Activated CD4-positive, alpha-beta T cell treated with anti-CD3 and anti-CD28 coated beads, Interleukin-2, amount 10 ng/mL, durations not matched to agents 7 days and 5 days (primary cell): ENCODE measurements around the gene SSH2. TPM values are rescaled to one million over a fixed set of nuclear protein-coding genes. Genes with fewer than 3 reads are reported as not detected.
"Not testable (repeated sequence)": the region's sequence is repeated elsewhere in the genome, so short reads cannot be mapped to it uniquely, and the experiment has no call there.

Source experiments
- CTCF ChIA-PET: fragments of 350-600 bp; sonication (Branson Sonifier 250); formaldehyde crosslinking; loops from one replicate; lab custom pipeline; 2021; ENCODE audit warnings: antibody characterized with exemption; lab: Charles Lee
- POLR2A ChIA-PET: fragments of 350-600 bp; sonication (Branson Sonifier 250); formaldehyde crosslinking; loops from one replicate; lab custom pipeline; 2021; ENCODE audit warnings: antibody characterized with exemption; lab: Charles Lee
- DNase-seq: peaks from one replicate; pipeline ENCODE4 v3.0.0-alpha.2; 2020
- H3K27ac Mint-ChIP-seq: one replicate; pipeline ENCODE4 v1.8.0; 2021; ENCODE audit warnings: mild to moderate bottlenecking, moderate library complexity, mixed read lengths
- H3K27me3 Mint-ChIP-seq: one replicate; pipeline ENCODE4 v1.8.0; 2021; ENCODE audit warnings: mixed read lengths
- H3K36me3 Mint-ChIP-seq: one replicate; pipeline ENCODE4 v1.8.0; 2021; ENCODE audit warnings: low read depth, mixed read lengths
- H3K4me1 Mint-ChIP-seq: one replicate; pipeline ENCODE4 v1.8.0; 2021; ENCODE audit warnings: mixed read lengths
- H3K4me3 Mint-ChIP-seq: one replicate; pipeline ENCODE4 v1.8.0; 2021; ENCODE audit warnings: mild to moderate bottlenecking, moderate library complexity, mixed read lengths
- H3K9me3 Mint-ChIP-seq: one replicate; pipeline ENCODE4 v1.8.0; 2021; ENCODE audit warnings: mixed read lengths
- total RNA-seq, 2 experiments: library from RNA; stranded (reverse); gene quantifications; one replicate each; pipeline ENCODE4 v1.2.3, GENCODE V29; 2021

SSH2 gene
- total RNA-seq, 2 experiments from 2014 or later: 72.5 to 74.2 TPM

DNA sequence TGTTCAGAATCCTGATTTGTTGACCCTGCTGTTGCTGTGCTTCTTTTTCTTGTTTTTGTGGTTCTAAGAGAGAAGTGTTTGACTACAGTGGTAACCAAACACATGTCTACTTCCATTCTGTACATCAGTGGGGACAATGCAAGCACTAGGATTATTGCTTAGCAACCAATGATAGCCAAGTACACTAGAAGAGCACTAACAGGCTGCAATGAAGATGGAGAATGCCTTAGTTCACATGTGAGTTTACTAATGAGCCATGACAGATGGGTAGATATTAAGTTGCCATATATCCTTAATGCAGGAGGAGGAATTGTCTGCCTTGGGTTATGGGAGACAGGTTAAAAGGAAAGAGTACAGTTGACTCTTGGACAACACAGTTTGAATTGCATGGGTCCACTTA lies 19.7 kb upstream of the SSH2 start:
- H3K27ac Mint-ChIP-seq: no peak overlapping the region
- H3K9me3 Mint-ChIP-seq: peaks cover 5% of the 10 kb centered on the region
- H3K4me3 Mint-ChIP-seq: no peak overlapping the region
- ChIA-PET POLR2A (no interaction called here), CTCF (no interaction called here)
- no peaks in the 10 kb centered on the region for H3K27me3 Mint-ChIP-seq
- peaks cover 6% of the 10 kb centered on the region for H3K36me3 Mint-ChIP-seq
- no peak for DNase-seq
- peaks cover 6% of the 10 kb centered on the region for H3K4me1 Mint-ChIP-seq

DNA sequence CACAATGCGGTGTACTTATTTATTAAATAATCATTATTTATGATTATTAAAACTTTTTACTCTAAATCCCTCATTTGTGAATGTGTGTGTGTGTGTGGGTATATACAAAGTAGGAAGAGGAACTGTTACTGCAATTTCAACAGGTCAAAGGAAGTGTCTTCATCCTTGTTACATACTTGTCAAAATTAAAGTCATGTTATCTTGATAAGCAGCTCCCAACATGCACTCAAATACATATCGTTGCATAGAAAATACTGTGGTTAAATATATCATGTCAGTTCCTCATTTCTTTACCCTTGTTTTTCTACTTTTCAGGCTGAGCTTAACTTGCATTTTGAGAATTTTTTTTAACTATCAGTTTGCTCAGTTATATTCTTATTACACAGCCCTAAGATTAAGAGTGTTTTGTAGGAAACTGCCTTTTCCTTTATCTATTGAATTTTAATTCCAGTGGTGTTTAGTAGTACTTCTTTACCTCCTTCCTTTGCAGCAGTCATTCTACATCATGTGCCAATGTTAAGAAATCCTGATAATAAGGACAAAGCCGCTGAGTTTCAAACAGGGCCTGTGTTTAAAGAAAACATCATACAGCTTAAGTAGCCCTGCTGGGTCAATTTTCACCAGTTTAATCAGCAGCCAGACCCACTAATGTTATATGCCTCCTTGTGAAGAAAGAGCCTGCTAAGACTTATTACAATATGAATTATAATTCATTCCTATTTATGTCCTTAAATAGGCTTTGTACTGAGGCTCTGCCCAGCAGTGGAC lies 18.6 kb upstream of the SSH2 start:
- peaks cover 3% of the 10 kb centered on the region for H3K36me3 Mint-ChIP-seq
- peaks cover under 1% of the 10 kb centered on the region for H3K9me3 Mint-ChIP-seq
- no peak overlapping the region for H3K27ac Mint-ChIP-seq
- ChIA-PET POLR2A (no interaction called here), CTCF (interaction anchor here (1.7 kb wide), 1 partner anchor 37 kb away, joined by 3 read pairs; no protein-coding TSS in a partner anchor)
- no peaks in the 10 kb centered on the region for H3K27me3 Mint-ChIP-seq
- peaks cover 6% of the 10 kb centered on the region for H3K4me1 Mint-ChIP-seq
- no peak for DNase-seq
- H3K4me3 Mint-ChIP-seq: no peak overlapping the region

DNA sequence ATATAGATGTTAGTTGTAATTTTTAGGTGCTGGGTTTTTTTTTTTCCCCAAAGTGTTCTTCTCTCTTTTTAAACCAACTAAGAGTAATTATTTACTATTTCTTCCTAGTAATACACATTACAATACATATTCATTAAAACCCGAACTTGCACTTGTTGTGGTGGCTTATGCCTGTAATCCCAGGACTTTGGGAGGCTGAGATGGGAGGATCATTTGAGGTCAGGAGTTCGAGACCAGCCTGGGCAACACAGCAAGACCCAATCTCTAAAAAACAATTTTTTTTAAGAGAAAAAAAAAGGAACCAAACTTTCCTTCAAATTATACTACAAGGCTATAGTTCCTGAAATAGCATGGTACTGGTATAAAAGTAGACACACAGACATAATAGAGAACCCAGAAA lies 15.3 kb upstream of the SSH2 start:
- ChIA-PET POLR2A (no interaction called here), CTCF (no interaction called here)
- peaks cover 1% of the 10 kb centered on the region for H3K27me3 Mint-ChIP-seq
- no peak overlapping the region for H3K4me3 Mint-ChIP-seq
- no peak overlapping the region for H3K27ac Mint-ChIP-seq
- peaks cover 2% of the 10 kb centered on the region for H3K36me3 Mint-ChIP-seq
- no peaks in the 10 kb centered on the region for H3K9me3 Mint-ChIP-seq
- H3K4me1 Mint-ChIP-seq: peaks cover 6% of the 10 kb centered on the region
- DNase-seq: no peak

DNA sequence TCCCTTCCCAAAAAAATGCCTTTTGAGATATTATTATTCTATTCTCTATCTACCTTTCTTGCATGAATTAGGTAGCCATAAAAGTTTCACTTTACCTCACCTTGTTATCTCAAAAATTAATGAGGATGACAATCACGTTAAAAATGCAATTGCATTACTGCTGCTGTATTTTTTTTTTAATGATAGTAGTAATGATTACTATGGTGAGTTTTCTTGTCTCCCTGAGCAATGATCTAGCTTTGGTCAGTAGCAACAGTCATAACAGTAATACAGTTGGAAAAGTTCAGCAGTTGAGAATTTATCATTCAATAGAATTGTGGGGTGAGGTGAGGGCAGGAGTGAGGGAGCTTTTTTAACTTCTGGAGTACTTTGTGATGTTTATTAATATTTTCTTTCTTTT lies 11.3 kb upstream of the SSH2 start, which contains the start of gene EFCAB5:
TSS of gene EFCAB5 (plus strand) at position 301 of the 400 bp plus-strand sequence. CDS start 163 bp downstream, outside the sequence.
- Mint-ChIP-seq H3K27me3 (peaks cover 1% of the 10 kb centered on the region), H3K4me3 (no peak within 1 kb of the TSS), H3K27ac (no peak within 1 kb of the TSS), H3K36me3 (peaks cover 2% of the 10 kb centered on the region), H3K4me1 (peaks cover 8% of the 10 kb centered on the region), H3K9me3 (no peaks in the 10 kb centered on the region)
- POLR2A ChIA-PET: no interaction called here
- CTCF ChIA-PET: interaction anchor here (1.4 to 2.2 kb wide), 2 partner anchors 10 to 11 kb away, joined by 5 to 13 read pairs; partner anchors contain the start of gene SSH2
- no peak for DNase-seq

DNA sequence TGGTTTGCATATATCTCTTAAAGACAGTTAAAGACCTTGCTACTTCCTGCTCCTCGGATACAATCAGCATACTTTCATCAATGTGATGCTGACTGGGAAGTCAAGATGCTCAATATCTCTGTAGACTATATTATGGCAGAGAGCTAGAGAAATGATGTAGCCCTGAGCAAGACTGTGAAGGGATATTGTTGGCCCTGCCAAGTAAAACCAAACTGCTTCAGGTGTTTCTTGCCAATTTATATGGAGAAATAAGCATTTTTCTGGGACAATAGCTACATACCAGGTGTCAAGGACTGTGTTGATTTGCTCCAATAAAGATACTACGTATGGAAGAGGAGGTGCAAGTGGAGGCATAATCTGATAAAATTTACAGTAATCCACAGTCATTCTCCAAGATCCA lies 6.7 kb upstream of the SSH2 start:
- Mint-ChIP-seq H3K27me3 (peaks cover 1% of the 10 kb centered on the region), H3K27ac (no peak overlapping the region), H3K4me1 (peaks cover 11% of the 10 kb centered on the region), H3K4me3 (no peak overlapping the region), H3K9me3 (no peaks in the 10 kb centered on the region), H3K36me3 (no peaks in the 10 kb centered on the region)
- DNase-seq: no peak
- ChIA-PET POLR2A (no interaction called here), CTCF (no interaction called here)

DNA sequence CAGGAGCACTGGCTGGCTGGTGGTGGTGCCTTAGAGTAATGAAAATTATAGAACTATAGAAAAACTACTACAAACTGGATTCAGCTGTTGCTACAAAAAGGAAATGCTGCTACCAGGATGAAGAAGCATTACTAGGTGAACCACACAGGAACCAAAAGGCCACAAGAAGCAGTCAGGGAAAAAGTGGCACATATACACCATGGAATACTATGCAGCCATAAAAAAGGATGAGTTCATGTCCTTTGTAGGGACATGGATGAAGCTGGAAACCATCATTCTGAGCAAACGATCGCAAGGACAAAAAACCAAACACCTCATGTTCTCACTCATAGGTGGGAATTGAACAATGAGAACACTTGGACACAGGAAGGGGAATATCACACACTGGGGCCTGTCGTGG lies 5.9 kb upstream of the SSH2 start:
- POLR2A ChIA-PET, H3K27me3 Mint-ChIP-seq, H3K4me3 Mint-ChIP-seq, DNase-seq, H3K36me3 Mint-ChIP-seq, H3K27ac Mint-ChIP-seq, H3K9me3 Mint-ChIP-seq: not testable (repeated sequence)
- CTCF ChIA-PET: interaction anchor here (0.9 kb wide), 1 partner anchor 297 kb away, joined by 5 read pairs; no protein-coding TSS in a partner anchor
- peaks cover 11% of the 10 kb centered on the region for H3K4me1 Mint-ChIP-seq

DNA sequence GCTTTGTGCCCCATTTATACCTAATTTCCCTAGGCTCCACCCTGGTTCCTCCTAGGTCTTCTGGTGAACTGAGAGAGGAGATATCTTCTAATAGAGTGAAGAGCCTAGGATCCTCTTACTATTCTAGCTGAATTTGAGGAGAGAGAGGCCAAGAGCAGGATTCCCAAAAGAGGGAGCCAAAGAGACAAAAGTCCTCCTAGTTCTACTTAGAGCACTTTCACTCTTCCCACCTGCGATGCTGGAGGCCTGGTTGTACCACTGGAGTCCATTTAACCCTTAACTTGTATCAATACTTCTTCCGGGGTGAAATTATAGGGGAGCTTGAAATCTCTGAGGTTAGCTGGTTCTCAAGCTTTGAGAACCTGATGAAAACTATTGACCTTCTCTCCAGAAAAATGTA lies 3.4 kb upstream of the SSH2 start:
- Mint-ChIP-seq H3K36me3 (peaks cover 3% of the 10 kb centered on the region), H3K4me3 (no peak overlapping the region), H3K27ac (no peak overlapping the region), H3K27me3 (no peaks in the 10 kb centered on the region), H3K4me1 (peaks cover 9% of the 10 kb centered on the region), H3K9me3 (no peaks in the 10 kb centered on the region)
- POLR2A ChIA-PET: interaction anchor here (0.7 kb wide), 1 partner anchor 101 kb away, joined by 3 read pairs; no protein-coding TSS in a partner anchor
- CTCF ChIA-PET: interaction anchor here (1.3 kb wide), 1 partner anchor 14 kb away, joined by 4 read pairs; no protein-coding TSS in a partner anchor
- no peak for DNase-seq

DNA sequence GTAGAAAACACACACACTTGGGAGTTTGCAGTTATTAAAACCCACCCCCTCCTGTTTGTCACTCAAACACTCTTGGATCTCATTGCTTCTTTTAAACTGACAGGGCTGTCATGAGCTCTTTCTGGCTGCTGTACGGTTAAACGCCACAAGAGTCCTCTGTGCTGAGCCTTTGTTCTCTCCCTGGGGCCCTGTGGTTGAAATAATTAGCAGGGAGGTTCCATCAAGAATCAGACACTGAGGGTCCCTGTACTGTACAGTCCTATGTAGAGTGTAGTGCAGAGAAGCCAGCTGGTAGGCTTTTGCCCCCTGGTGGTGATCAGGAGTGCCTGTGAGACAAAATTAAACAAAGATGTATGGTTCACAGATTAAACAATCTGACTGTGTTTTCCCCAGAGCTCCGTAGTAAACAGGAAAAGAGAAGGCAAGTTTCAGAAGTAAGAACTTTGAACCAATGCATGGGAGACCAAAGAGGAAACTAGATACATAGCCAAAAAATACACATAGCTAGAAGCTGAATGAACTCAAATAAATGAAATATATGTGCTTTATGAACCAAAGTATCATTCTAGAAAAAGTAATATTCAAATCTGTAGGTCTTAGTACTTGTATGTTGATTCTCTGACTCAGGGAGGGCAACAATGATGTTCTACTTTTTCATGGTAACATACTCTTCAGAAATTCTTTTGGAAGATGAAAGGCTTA lies 1.4 kb upstream of the SSH2 start:
- Mint-ChIP-seq H3K27ac (no peak overlapping the region), H3K36me3 (peaks cover 11% of the 10 kb centered on the region), H3K4me3 (no peak overlapping the region), H3K9me3 (no peaks in the 10 kb centered on the region), H3K4me1 (peaks cover 24% of the 10 kb centered on the region), H3K27me3 (no peaks in the 10 kb centered on the region)
- POLR2A ChIA-PET: interaction anchor here (0.6 to 1.2 kb wide), 2 partner anchors 172 to 198 kb away, joined by 3 to 4 read pairs; no protein-coding TSS in a partner anchor
- CTCF ChIA-PET: interaction anchor here (0.5 to 3.3 kb wide), 29 partner anchors 9 to 475 kb away, joined by 3 to 51 read pairs (median 4); partner anchors contain the start of gene ANKRD13B
- DNase-seq: peak; percentile 82

DNA sequence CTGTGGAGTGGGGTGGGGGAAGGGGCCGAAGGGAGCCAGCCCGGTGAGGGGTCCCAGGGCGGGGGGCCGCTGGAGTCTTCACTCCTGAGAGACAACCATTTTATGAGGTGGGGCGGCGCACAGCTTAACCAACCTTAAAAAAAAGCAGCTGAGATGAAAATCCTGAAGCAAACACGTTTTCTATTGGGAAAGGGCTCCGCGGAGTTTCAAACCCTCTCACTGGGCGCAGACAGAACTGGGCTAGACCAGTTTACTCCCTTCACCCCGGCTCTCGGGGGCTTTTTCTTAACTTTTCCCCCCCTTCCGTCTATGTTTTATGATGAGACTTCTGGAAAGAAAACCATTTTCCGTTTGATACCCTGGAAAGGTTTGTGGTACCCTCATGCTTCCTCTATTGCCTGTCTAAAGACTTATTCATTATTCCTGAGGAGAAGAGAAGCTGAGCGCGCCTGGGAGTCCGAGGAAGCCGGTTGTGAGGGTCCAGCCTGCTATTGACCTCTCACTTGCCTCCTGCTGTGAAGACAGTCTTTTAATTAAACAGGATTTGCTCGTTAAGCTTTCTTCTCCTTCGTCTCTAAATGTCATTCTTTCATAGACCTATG lies 482 bp upstream of the SSH2 start:
- CTCF ChIA-PET: interaction anchor here (0.8 to 3.3 kb wide), 22 partner anchors 10 to 357 kb away, joined by 3 to 51 read pairs (median 5); partner anchors contain the start of gene ANKRD13B
- Mint-ChIP-seq H3K36me3 (peaks cover 14% of the 10 kb centered on the region), H3K27ac (no peak overlapping the region), H3K27me3 (no peaks in the 10 kb centered on the region), H3K4me3 (no peak overlapping the region), H3K4me1 (peaks cover 27% of the 10 kb centered on the region), H3K9me3 (no peaks in the 10 kb centered on the region)
- POLR2A ChIA-PET: interaction anchor here (1.2 kb wide), 1 partner anchor 197 kb away, joined by 3 read pairs; no protein-coding TSS in a partner anchor
- no peak for DNase-seq

DNA sequence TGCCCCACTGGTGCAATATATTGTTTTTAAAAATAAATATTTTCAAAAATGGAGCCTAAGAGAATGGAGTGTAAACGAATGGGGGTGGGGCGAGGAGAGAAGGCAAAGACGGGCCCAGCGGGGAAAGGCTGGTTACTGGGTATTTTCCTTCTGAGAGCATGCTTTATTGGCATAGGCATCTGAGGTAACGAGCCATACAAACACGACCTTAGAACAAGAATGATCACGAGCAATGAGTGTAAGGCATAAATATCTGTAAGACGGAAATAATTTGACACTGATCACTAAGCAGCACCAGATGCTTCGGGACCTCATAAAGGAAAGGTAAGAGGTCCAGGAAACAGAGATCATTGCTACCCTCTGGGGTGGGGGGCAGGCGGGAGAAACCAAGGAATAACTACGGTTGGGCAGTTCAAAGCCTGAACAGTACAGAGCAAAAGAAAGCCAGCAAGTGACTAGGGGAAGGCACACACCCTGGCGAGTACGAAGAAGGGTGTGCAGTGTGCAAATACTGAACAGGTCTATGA lies 959 bp downstream of the SSH2 start:
- DNase-seq: peak; percentile 43
- H3K36me3 Mint-ChIP-seq: peaks cover 14% of the 10 kb centered on the region
- no peak overlapping the region for H3K27ac Mint-ChIP-seq
- no peaks in the 10 kb centered on the region for H3K27me3 Mint-ChIP-seq
- ChIA-PET CTCF (interaction anchor here (0.9 kb wide), 1 partner anchor 316 kb away, joined by 3 read pairs; no protein-coding TSS in a partner anchor), POLR2A (no interaction called here)
- no peaks in the 10 kb centered on the region for H3K9me3 Mint-ChIP-seq
- H3K4me1 Mint-ChIP-seq: peaks cover 27% of the 10 kb centered on the region
- H3K4me3 Mint-ChIP-seq: no peak overlapping the region

DNA sequence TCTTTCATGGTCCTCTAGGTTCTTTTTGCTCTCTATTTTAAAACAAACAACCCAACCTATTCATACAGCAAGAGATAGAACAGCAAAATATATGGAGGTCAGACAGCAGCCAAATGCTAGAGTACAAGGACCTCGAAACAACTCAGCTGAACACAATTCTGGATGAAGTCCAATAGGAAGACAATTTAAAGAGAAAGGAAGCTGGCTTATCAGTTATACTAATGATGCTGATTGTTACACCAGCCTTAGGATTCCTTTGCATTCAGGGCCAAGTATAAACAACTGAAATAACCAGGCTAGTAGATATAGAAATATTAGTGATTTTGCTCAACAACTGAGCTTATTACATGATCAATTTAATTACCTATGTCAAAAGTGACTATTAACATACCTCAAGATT lies 2.5 kb downstream of the SSH2 start:
- CTCF ChIA-PET: interaction anchor here (1.0 kb wide), 1 partner anchor 13 kb away, joined by 3 read pairs; no protein-coding TSS in a partner anchor
- H3K27me3 Mint-ChIP-seq: no peaks in the 10 kb centered on the region
- H3K27ac Mint-ChIP-seq: no peak overlapping the region
- no peak overlapping the region for H3K4me3 Mint-ChIP-seq
- no peaks in the 10 kb centered on the region for H3K9me3 Mint-ChIP-seq
- POLR2A ChIA-PET: no interaction called here
- DNase-seq: no peak
- peaks cover 24% of the 10 kb centered on the region for H3K4me1 Mint-ChIP-seq
- H3K36me3 Mint-ChIP-seq: peaks cover 14% of the 10 kb centered on the region

DNA sequence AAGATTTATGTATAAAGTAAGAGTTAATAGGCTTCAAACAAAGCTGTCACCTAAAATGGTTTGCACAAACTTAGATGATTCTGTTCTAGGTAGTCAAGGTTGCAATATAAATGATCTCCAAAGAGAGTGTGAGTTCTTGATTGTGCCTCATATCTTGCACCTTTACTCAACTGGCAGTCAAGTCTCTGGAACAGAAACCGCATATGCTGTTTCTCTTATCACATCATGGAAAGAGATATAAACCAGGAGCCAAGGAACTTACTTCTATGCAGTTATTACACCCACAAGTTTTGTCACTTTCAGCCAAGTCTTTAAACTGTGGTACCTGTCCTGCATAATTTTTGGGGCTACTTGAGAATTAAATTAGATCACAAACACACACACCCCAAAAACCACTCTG lies 5.2 kb downstream of the SSH2 start:
- no peak for DNase-seq
- CTCF ChIA-PET: interaction anchor here (0.7 to 1.3 kb wide), 2 partner anchors 10 to 12 kb away, joined by 3 to 4 read pairs; no protein-coding TSS in a partner anchor
- Mint-ChIP-seq H3K27me3 (no peaks in the 10 kb centered on the region), H3K4me1 (peaks cover 24% of the 10 kb centered on the region), H3K9me3 (no peaks in the 10 kb centered on the region), H3K4me3 (no peak overlapping the region), H3K36me3 (peaks cover 14% of the 10 kb centered on the region), H3K27ac (no peak overlapping the region)
- POLR2A ChIA-PET: no interaction called here
